ENCODE data around the gene ITPRIPL2. TPM values are rescaled to one million over a fixed set of nuclear protein-coding genes. Genes with fewer than 3 reads are reported as not detected.

ITPRIPL2 gene
- total RNA-seq, 2 donors from 2014 or later = 68.1 to 106 TPM

GRCh38 chr16:19115148-19116021, 1.6 kb downstream of the ITPRIPL2 start:
- intact Hi-C loops (cut with DNase I) = no loop called here
- no peak for DNase-seq (ENCODE audit: low spot score)

- intact Hi-C loops (cut with DNase I) = no loop called here
These were observed 3.1 kb downstream of the ITPRIPL2 start for GRCh38 chr16:19116711-19117449.

GRCh38 chr16:19118938-19119431, 5.2 kb downstream of the ITPRIPL2 start:
- no peak for DNase-seq (ENCODE audit: low spot score)
- intact Hi-C loops (cut with DNase I) = no loop called here

More at GRCh38 chr16:19116711-19117449, 3.1 kb downstream of the ITPRIPL2 start:
- DNase-seq (ENCODE audit: low spot score) = no peak

- no peak for DNase-seq (ENCODE audit: low spot score)
- intact Hi-C loops (cut with DNase I) = no loop called here
These were observed 5.8 kb downstream of the ITPRIPL2 start for GRCh38 chr16:19119564-19119963.

- DNase-seq (ENCODE audit: low spot score) = no peak
- intact Hi-C loops (cut with DNase I) = no loop called here
These were observed 9.9 kb downstream of the ITPRIPL2 start for GRCh38 chr16:19123535-19124178.

DNA sequence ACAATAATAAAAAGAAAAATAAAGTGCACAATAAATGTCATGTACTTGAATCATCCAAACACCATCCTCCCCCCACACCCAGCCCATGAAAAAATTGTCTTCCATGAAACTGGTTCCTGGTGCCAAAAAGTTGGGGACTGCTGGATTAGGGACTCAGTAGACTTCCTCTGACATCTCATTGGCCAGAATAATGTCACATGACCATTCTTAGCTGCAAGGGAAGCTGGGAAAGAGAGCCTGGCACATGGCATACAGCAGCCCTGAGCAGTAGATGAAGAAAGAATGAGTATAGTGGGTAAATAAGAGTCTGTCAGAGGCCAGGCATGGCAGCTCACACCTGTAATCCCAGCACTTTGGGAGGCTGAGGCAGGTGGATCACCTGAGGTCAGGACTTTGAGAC, 12.5 kb downstream of the ITPRIPL2 start:
- DNase-seq (ENCODE audit: low spot score) = no peak
- intact Hi-C loops (cut with DNase I) = no loop called here

DNA sequence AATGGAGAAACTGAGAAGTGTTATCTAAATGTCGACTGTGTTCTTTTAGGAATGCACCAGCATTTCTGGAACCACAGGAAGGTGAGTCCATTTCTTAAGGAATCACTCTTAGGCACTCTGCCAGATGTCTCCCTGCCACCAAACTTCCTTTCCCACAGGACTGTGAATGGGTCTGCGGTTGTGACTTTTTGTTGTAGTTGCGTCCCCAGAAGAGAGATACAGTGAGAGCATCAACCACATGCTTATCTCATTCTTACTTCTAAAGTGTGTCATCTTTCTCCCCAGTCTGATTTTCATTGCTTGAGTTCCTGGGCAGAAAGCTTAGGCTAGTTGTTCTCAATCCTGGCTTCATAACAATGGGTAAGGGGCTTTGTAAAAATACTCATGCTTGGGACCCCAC, 13.4 kb downstream of the ITPRIPL2 start:
- DNase-seq (ENCODE audit: low spot score) = no peak
- intact Hi-C loops (cut with DNase I) = no loop called here

GRCh38 chr16:19127674-19128131, 13.9 kb downstream of the ITPRIPL2 start:
- DNase-seq (ENCODE audit: low spot score) = no peak
- intact Hi-C loops (cut with DNase I) = no loop called here

- DNase-seq (ENCODE audit: low spot score) = no peak
- intact Hi-C loops (cut with DNase I) = no loop called here
These were observed 14.9 kb downstream of the ITPRIPL2 start for GRCh38 chr16:19128454-19129200.

GRCh38 chr16:19130385-19130784, 16.6 kb downstream of the ITPRIPL2 start:
- DNase-seq (ENCODE audit: low spot score) = no peak
- intact Hi-C loops (cut with DNase I) = no loop called here

- intact Hi-C loops (cut with DNase I) = no loop called here
- DNase-seq (ENCODE audit: low spot score) = no peak
These were observed 17.4 kb downstream of the ITPRIPL2 start for GRCh38 chr16:19130852-19131824.

- no peak for DNase-seq (ENCODE audit: low spot score)
- intact Hi-C loops (cut with DNase I) = no loop called here
These were observed 18.1 kb downstream of the ITPRIPL2 start for GRCh38 chr16:19131825-19132218.

- intact Hi-C loops (cut with DNase I) = no loop called here
These were observed 18.5 kb downstream of the ITPRIPL2 start for GRCh38 chr16:19132255-19132654.

GRCh38 chr16:19132898-19133297, 19.1 kb downstream of the ITPRIPL2 start:
- no peak for DNase-seq (ENCODE audit: low spot score)
- intact Hi-C loops (cut with DNase I) = no loop called here

More at GRCh38 chr16:19132255-19132654, 18.5 kb downstream of the ITPRIPL2 start:
- DNase-seq (ENCODE audit: low spot score) = no peak

DNA sequence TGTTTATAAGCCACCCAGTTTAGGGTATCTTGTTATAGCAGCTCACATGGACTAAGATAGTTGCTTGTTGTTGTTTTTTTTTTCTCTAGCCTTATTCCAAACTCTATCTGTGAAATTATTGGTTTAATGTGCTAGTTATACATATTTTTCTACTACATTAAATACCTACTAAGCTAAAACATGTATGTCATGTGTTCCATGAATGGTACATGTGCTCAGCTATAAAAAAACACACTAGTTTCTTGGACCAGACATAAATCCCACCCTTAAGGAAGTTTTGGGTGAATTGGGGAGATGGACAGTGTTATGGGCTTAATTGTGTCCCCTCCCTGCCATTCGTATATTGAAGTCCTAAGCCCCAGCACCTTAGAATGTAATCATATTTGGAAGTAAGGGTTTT, 19.8 kb downstream of the ITPRIPL2 start:
- intact Hi-C loops (cut with DNase I) = no loop called here
- DNase-seq (ENCODE audit: low spot score) = no peak

DNA sequence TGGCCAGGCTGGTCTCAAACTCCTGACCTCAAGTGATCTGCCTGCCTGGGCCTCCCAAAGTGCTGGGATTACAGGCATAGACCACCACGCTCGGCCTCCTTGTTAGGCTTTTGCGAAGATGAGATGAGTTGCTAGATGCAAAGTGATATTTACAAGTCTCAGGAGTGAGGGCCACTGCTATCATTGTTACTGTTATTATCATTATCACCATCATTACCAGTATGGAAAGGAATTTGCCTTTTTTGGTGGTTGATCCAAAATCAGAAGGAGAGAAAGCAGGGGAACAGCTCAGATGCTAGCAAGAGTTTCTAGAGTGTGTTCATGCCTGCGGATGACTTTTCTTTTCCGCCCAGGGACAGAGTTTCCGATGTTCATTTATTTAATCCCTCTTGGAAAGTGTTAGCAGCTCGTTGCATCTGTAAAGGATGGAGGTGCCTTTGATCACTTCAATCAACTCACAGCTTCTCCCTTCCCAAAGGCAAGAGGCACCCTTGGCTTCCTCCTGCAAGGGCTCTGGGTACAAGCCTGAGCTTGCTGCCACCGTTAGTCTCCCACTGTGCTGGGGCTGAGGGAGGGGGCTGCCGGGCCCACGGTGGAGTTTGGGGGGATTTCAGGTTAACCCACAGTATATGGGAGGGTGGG, 21.6 kb downstream of the ITPRIPL2 start:
- intact Hi-C loops (cut with DNase I) = no loop called here
- DNase-seq (ENCODE audit: low spot score) = no peak

GRCh38 chr16:19135896-19136438, 22.2 kb downstream of the ITPRIPL2 start:
- DNase-seq (ENCODE audit: low spot score) = no peak

More at GRCh38 chr16:19135896-19136438, 22.2 kb downstream of the ITPRIPL2 start:
- intact Hi-C loops (cut with DNase I) = no loop called here
